ENCODE data around the gene YY2.
"Not testable (repeated sequence)": the region's sequence is repeated elsewhere in the genome, so short reads cannot be mapped to it uniquely, and the experiment has no call there.

The YY2 gene

GRCh38 chrX:21813612-21814368 is 42.0 kb upstream of the YY2 start:
- Histone ChIP-seq H3K9ac (ENCODE audit: low read depth, low read length, poor library complexity, severe bottlenecking) (no peak overlapping the region), H3K4me2 (ENCODE audit: low read depth, low read length, poor library complexity, severe bottlenecking) (no peak overlapping the region), H2AFZ (ENCODE audit: low read length) (no peak overlapping the region), H3K27me3 (ENCODE audit: insufficient read depth, low read length, poor library complexity, severe bottlenecking) (no peaks in the 10 kb centered on the region), H3K36me3 (ENCODE audit: insufficient read depth, low read length) (no peaks in the 10 kb centered on the region), H3K4me3 (ENCODE audit: low read length, poor library complexity, severe bottlenecking) (no peak overlapping the region), H4K20me1 (ENCODE audit: insufficient read depth, low read length, poor library complexity, severe bottlenecking) (no peaks in the 10 kb centered on the region), H3K79me2 (ENCODE audit: insufficient read depth, low read length) (no peaks in the 10 kb centered on the region), H3F3A (ENCODE audit: low read depth) (no peaks in the 10 kb centered on the region), H3K4me1 (ENCODE audit: insufficient read depth, low read length, poor library complexity, severe bottlenecking) (no peaks in the 10 kb centered on the region), H3K9me3 (ENCODE audit: insufficient read depth, low read depth, low read length) (no peaks in the 10 kb centered on the region), H3K9me2 (replicated peaks; ENCODE audit: low read depth, low read length) (no peaks in the 10 kb centered on the region)
- TF ChIP-seq EZH2phosphoT487 (IDR thresholded peaks at IDR 0.05; ENCODE audit: borderline replicate concordance): no peak
- TF ChIP-seq CTCF (conservative IDR thresholded peaks at IDR 0.05; ENCODE audit: low read length): no peak

- no peaks in the 10 kb centered on the region for H3K9me3 ChIP-seq (ENCODE audit: insufficient read depth, low read depth, low read length)
- no peaks in the 10 kb centered on the region for H3F3A ChIP-seq (ENCODE audit: low read depth)
- TF ChIP-seq CTCF (conservative IDR thresholded peaks at IDR 0.05; ENCODE audit: low read length) (no peak), EZH2phosphoT487 (IDR thresholded peaks at IDR 0.05; ENCODE audit: borderline replicate concordance) (no peak)
- no peak overlapping the region for H3K4me2 ChIP-seq (ENCODE audit: low read depth, low read length, poor library complexity, severe bottlenecking)
- H4K20me1 ChIP-seq (ENCODE audit: insufficient read depth, low read length, poor library complexity, severe bottlenecking): no peaks in the 10 kb centered on the region
- H3K4me1 ChIP-seq (ENCODE audit: insufficient read depth, low read length, poor library complexity, severe bottlenecking): no peaks in the 10 kb centered on the region
- no peaks in the 10 kb centered on the region for H3K36me3 ChIP-seq (ENCODE audit: insufficient read depth, low read length)
- H3K9ac ChIP-seq (ENCODE audit: low read depth, low read length, poor library complexity, severe bottlenecking): no peak overlapping the region
- no peaks in the 10 kb centered on the region for H3K9me2 ChIP-seq (replicated peaks; ENCODE audit: low read depth, low read length)
- no peak overlapping the region for H2AFZ ChIP-seq (ENCODE audit: low read length)
- no peaks in the 10 kb centered on the region for H3K79me2 ChIP-seq (ENCODE audit: insufficient read depth, low read length)
- no peak overlapping the region for H3K4me3 ChIP-seq (ENCODE audit: low read length, poor library complexity, severe bottlenecking)
- no peaks in the 10 kb centered on the region for H3K27me3 ChIP-seq (ENCODE audit: insufficient read depth, low read length, poor library complexity, severe bottlenecking)
These were observed 39.7 kb upstream of the YY2 start for GRCh38 chrX:21816136-21816535.

DNA sequence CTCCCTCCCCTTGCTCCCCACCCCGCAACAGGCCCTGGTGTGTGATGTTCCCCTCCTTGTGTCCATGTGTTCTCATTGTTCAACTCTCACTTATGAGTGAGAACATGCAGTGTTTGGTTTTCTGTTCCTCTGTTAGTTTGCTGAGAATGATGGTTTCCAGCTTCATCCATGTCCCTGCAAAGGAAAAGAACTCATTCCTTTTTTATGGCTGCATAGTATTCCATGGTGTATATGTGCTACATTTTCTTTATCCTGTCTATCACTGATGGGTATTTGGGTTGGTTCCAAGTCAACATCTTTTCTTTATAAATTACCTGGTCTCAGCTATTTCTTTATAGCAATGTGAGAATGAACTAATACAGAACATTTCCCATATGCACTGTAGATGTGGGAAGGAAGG is 35.6 kb upstream of the YY2 start:
- not testable (repeated sequence) for H3K9me2 ChIP-seq (replicated peaks; ENCODE audit: low read depth, low read length); H3F3A ChIP-seq (ENCODE audit: low read depth); H3K9ac ChIP-seq (ENCODE audit: low read depth, low read length, poor library complexity, severe bottlenecking); H3K4me3 ChIP-seq (ENCODE audit: low read length, poor library complexity, severe bottlenecking); H3K27me3 ChIP-seq (ENCODE audit: insufficient read depth, low read length, poor library complexity, severe bottlenecking); H3K4me1 ChIP-seq (ENCODE audit: insufficient read depth, low read length, poor library complexity, severe bottlenecking); H3K9me3 ChIP-seq (ENCODE audit: insufficient read depth, low read depth, low read length); H3K4me2 ChIP-seq (ENCODE audit: low read depth, low read length, poor library complexity, severe bottlenecking); H2AFZ ChIP-seq (ENCODE audit: low read length); H3K79me2 ChIP-seq (ENCODE audit: insufficient read depth, low read length); H3K36me3 ChIP-seq (ENCODE audit: insufficient read depth, low read length); H4K20me1 ChIP-seq (ENCODE audit: insufficient read depth, low read length, poor library complexity, severe bottlenecking)

GRCh38 chrX:21821875-21822274 is 33.9 kb upstream of the YY2 start:
- Histone ChIP-seq H3F3A (ENCODE audit: low read depth) (no peaks in the 10 kb centered on the region), H3K36me3 (ENCODE audit: insufficient read depth, low read length) (no peaks in the 10 kb centered on the region), H3K27me3 (ENCODE audit: insufficient read depth, low read length, poor library complexity, severe bottlenecking) (no peaks in the 10 kb centered on the region), H3K79me2 (ENCODE audit: insufficient read depth, low read length) (no peaks in the 10 kb centered on the region), H3K4me1 (ENCODE audit: insufficient read depth, low read length, poor library complexity, severe bottlenecking) (no peaks in the 10 kb centered on the region), H3K4me2 (ENCODE audit: low read depth, low read length, poor library complexity, severe bottlenecking) (no peak overlapping the region), H3K9me2 (replicated peaks; ENCODE audit: low read depth, low read length) (no peaks in the 10 kb centered on the region), H3K4me3 (ENCODE audit: low read length, poor library complexity, severe bottlenecking) (no peak overlapping the region), H3K9me3 (ENCODE audit: insufficient read depth, low read depth, low read length) (no peaks in the 10 kb centered on the region), H4K20me1 (ENCODE audit: insufficient read depth, low read length, poor library complexity, severe bottlenecking) (no peaks in the 10 kb centered on the region), H2AFZ (ENCODE audit: low read length) (no peak overlapping the region), H3K9ac (ENCODE audit: low read depth, low read length, poor library complexity, severe bottlenecking) (no peak overlapping the region)
- no peak for TF ChIP-seq EZH2phosphoT487 (IDR thresholded peaks at IDR 0.05; ENCODE audit: borderline replicate concordance)
- no peak for TF ChIP-seq CTCF (conservative IDR thresholded peaks at IDR 0.05; ENCODE audit: low read length)
